ENCODE data around the gene SSBP4.
"Not testable (repeated sequence)": the region's sequence is repeated elsewhere in the genome, so short reads cannot be mapped to it uniquely, and the experiment has no call there.

Gene SSBP4

GRCh38 chr19:18419195-18419698 lies at the start of gene SSBP4:
SSBP4 (plus strand) TSS chr19:18419398; CDS start chr19:18419649, 251 bp downstream.
- in situ Hi-C loops (cut with MboI; ENCODE audit: low sequenced_read_pairs), result no loop called here

- in situ Hi-C loops (cut with MboI; ENCODE audit: low sequenced_read_pairs), result no loop called here
These were observed 45.7 kb upstream of the SSBP4 start for GRCh38 chr19:18373407-18373891.

- in situ Hi-C loops (cut with MboI; ENCODE audit: low sequenced_read_pairs), result no loop called here
These were observed 45.1 kb upstream of the SSBP4 start for GRCh38 chr19:18373892-18374629.

GRCh38 chr19:18377026-18377425 lies 42.2 kb upstream of the SSBP4 start:
- in situ Hi-C loops (cut with MboI; ENCODE audit: low sequenced_read_pairs), result no loop called here

- in situ Hi-C loops (cut with MboI; ENCODE audit: low sequenced_read_pairs), result no loop called here
These were observed 39.1 kb upstream of the SSBP4 start for GRCh38 chr19:18379803-18380747.

GRCh38 chr19:18380843-18381242 lies 38.4 kb upstream of the SSBP4 start:
- in situ Hi-C loops (cut with MboI; ENCODE audit: low sequenced_read_pairs), result no loop called here

- in situ Hi-C loops (cut with MboI; ENCODE audit: low sequenced_read_pairs), result not testable (repeated sequence)
These were observed 35.6 kb upstream of the SSBP4 start for GRCh38 chr19:18383622-18384021.

GRCh38 chr19:18384775-18385174 lies 34.4 kb upstream of the SSBP4 start:
- in situ Hi-C loops (cut with MboI; ENCODE audit: low sequenced_read_pairs), result no loop called here

- in situ Hi-C loops (cut with MboI; ENCODE audit: low sequenced_read_pairs), result no loop called here
These were observed 33.9 kb upstream of the SSBP4 start for GRCh38 chr19:18385359-18385674.

GRCh38 chr19:18385675-18386542 lies 33.3 kb upstream of the SSBP4 start, which contains the start of gene GDF15:
GDF15 (plus strand) TSS chr19:18386158; CDS start chr19:18386190, 32 bp downstream.
- in situ Hi-C loops (cut with MboI; ENCODE audit: low sequenced_read_pairs), result no loop called here

- in situ Hi-C loops (cut with MboI; ENCODE audit: low sequenced_read_pairs), result no loop called here
These were observed 32.5 kb upstream of the SSBP4 start for GRCh38 chr19:18386543-18387271.

GRCh38 chr19:18388100-18388959 lies 30.9 kb upstream of the SSBP4 start:
- in situ Hi-C loops (cut with MboI; ENCODE audit: low sequenced_read_pairs), result no loop called here

GRCh38 chr19:18388960-18389725 lies 30.1 kb upstream of the SSBP4 start:
- in situ Hi-C loops (cut with MboI; ENCODE audit: low sequenced_read_pairs), result no loop called here

- in situ Hi-C loops (cut with MboI; ENCODE audit: low sequenced_read_pairs), result no loop called here
These were observed 29.5 kb upstream of the SSBP4 start for GRCh38 chr19:18389726-18390064.

- in situ Hi-C loops (cut with MboI; ENCODE audit: low sequenced_read_pairs), result no loop called here
These were observed 28.9 kb upstream of the SSBP4 start for GRCh38 chr19:18390065-18390907.

GRCh38 chr19:18391509-18392075 lies 27.6 kb upstream of the SSBP4 start:
- in situ Hi-C loops (cut with MboI; ENCODE audit: low sequenced_read_pairs), result no loop called here

- in situ Hi-C loops (cut with MboI; ENCODE audit: low sequenced_read_pairs), result no loop called here
These were observed 26.8 kb upstream of the SSBP4 start for GRCh38 chr19:18392417-18392816.

Data from HL-60/S4 treated with phorbol 12-myristate 13-acetate at 8.2 ng/mL for 4 days and 3 days (cell line).